GM23248 (cell line): ENCODE data around the gene MPC1. TPM values are rescaled to one million over a fixed set of nuclear protein-coding genes. Genes with fewer than 3 reads are reported as not detected.
A peak's percentile ranks its signal among the peaks of the same experiment; 100 is the strongest.

Source experiments
- DNase-seq: peaks from one replicate; pipeline ENCODE4 v3.0.0-alpha.2; 2015
- H2AFZ ChIP-seq: fragments of 200-600 bp; sonication (generic); 2 replicates; pipeline ENCODE4 v1.6.1; 2016; ENCODE audit warnings: antibody characterized with exemption
- H3F3A ChIP-seq: fragments of 200-600 bp; sonication (generic); 2 replicates; pipeline ENCODE4 v1.6.1; 2016; ENCODE audit warnings: mild to moderate bottlenecking, antibody characterized with exemption, mixed run types; ENCODE audit not compliant: insufficient read depth
- H3K27ac ChIP-seq: fragments of 200-600 bp; sonication (generic); 2 replicates; pipeline ENCODE4 v1.5.1; 2016; ENCODE audit warnings: mild to moderate bottlenecking
- H3K27me3 ChIP-seq: fragments of 200-600 bp; sonication (generic); replicated peaks from 2 replicates; pipeline ENCODE4 v1.6.1; 2016; ENCODE audit warnings: mild to moderate bottlenecking; ENCODE audit not compliant: insufficient read depth
- H3K36me3 ChIP-seq: fragments of 200-600 bp; sonication (generic); 2 replicates; pipeline ENCODE4 v1.6.1; 2016; ENCODE audit warnings: low read depth, mild to moderate bottlenecking
- H3K4me1 ChIP-seq: fragments of 200-600 bp; sonication (generic); 2 replicates; pipeline ENCODE4 v1.6.1; 2016; ENCODE audit warnings: mild to moderate bottlenecking; ENCODE audit not compliant: insufficient read depth
- H3K4me2 ChIP-seq: fragments of 200-600 bp; sonication (generic); one replicate; pipeline ENCODE4 v1.6.1; 2016; ENCODE audit warnings: mild to moderate bottlenecking; ENCODE audit not compliant: unreplicated experiment
- H3K4me3 ChIP-seq: fragments of 200-600 bp; sonication (generic); 2 replicates; pipeline ENCODE4 v1.5.1; 2016; ENCODE audit warnings: mild to moderate bottlenecking
- H3K79me2 ChIP-seq: fragments of 200-600 bp; sonication (generic); 2 replicates; pipeline ENCODE4 v1.6.1; 2016; ENCODE audit warnings: mild to moderate bottlenecking; ENCODE audit not compliant: insufficient read depth
- H3K9ac ChIP-seq: fragments of 200-600 bp; sonication (generic); 2 replicates; pipeline ENCODE4 v1.6.1; 2016; ENCODE audit warnings: mild to moderate bottlenecking
- H3K9me2 ChIP-seq: fragments of 200-600 bp; sonication (generic); 2 replicates; pipeline ENCODE4 v1.6.1; 2016; ENCODE audit warnings: mixed run types, mild to moderate bottlenecking, moderate library complexity; ENCODE audit not compliant: insufficient read depth
- H3K9me3 ChIP-seq: fragments of 200-600 bp; sonication (generic); one replicate; pipeline ENCODE4 v1.6.1; 2017; ENCODE audit warnings: low read depth
- H4K20me1 ChIP-seq: fragments of 200-600 bp; sonication (generic); 2 replicates; pipeline ENCODE4 v1.6.0; 2016; ENCODE audit not compliant: insufficient read depth
- EZH2 ChIP-seq: fragments of 200-600 bp; sonication (generic); IDR thresholded peaks from 2 replicates; pipeline ENCODE4 v1.6.1; 2018; ENCODE audit warnings: antibody characterized with exemption, mild to moderate bottlenecking; ENCODE audit not compliant: insufficient read depth, poor library complexity, severe bottlenecking
- EZH2phosphoT487 ChIP-seq: fragments of 200-600 bp; sonication (generic); IDR thresholded peaks from 2 replicates; pipeline ENCODE4 v1.6.1; 2018; ENCODE audit warnings: antibody characterized with exemption, moderate library complexity, mild to moderate bottlenecking, low read depth; ENCODE audit not compliant: insufficient read depth
- WGBS, 2 experiments: methylation state at CpG; one replicate each; pipeline ENCODE4 v1.1.6; 2015 to 2017; ENCODE audit warnings: low lambda C conversion rate in 2 of 2, low coverage in 1 of 2; ENCODE audit errors: missing lambda C conversion rate in 2 of 2; 5-methylcytosine and 5-hydroxymethylcytosine counted together
- in situ Hi-C: fragments of 300-500 bp; cut with MboI; formaldehyde crosslinking; loops from 2 replicates; pipeline ENCODE4 v1.15.0; 2020
- polyA plus RNA-seq: library from polyadenylated mRNA; unstranded; fragments of >200 nt; fragmentation: Nextera tagmentation; extraction: Ambion mirVana; gene quantifications from 2 replicates; pipeline ENCODE4 v1.2.1, GENCODE V29; 2016
- total RNA-seq: library from RNA; depleted of rRNA; stranded (reverse); fragments of >200 nt; shearing (Covaris generic); gene quantifications from 2 replicates; pipeline ENCODE4 v1.2.3, GENCODE V29; 2014

Gene MPC1
- total and polyA plus RNA-seq, 2 experiments from 2014 or later = 41.9 to 76.2 TPM

GRCh38 chr6:166344240-166344639 lies 38.5 kb downstream of the MPC1 start:
- Histone ChIP-seq H3K9me3 (no peaks in the 10 kb centered on the region), H3K27ac (no peak overlapping the region), H4K20me1 (no peaks in the 10 kb centered on the region), H3K9me2 (no peaks in the 10 kb centered on the region), H3K27me3 (no peaks in the 10 kb centered on the region), H3K36me3 (no peaks in the 10 kb centered on the region), H3K4me3 (no peak overlapping the region), H2AFZ (no peak overlapping the region), H3K4me2 (no peak overlapping the region), H3K9ac (no peak overlapping the region), H3K79me2 (peaks cover 32% of the 10 kb centered on the region), H3K4me1 (no peaks in the 10 kb centered on the region; the same call in 1 of the 2 replicates), H3F3A (no peaks in the 10 kb centered on the region)
- in situ Hi-C loops = no loop called here
- 97 to 99% methylated on average over 8 of the region's 8 CpGs for WGBS, 2 experiments
- no peak for DNase-seq
- TF ChIP-seq EZH2 (no peak), EZH2phosphoT487 (no peak)

- WGBS, 2 experiments = 30 to 39% methylated on average over 3 of the region's 3 CpGs
- H3K9me2 ChIP-seq = no peaks in the 10 kb centered on the region
- DNase-seq = no peak
Measured at GRCh38 chr6:166343150-166343487, 39.6 kb downstream of the MPC1 start.

GRCh38 chr6:166342349-166343149 lies 40.2 kb downstream of the MPC1 start, which contains the start of gene SFT2D1:
Gene SFT2D1, minus strand, starts transcription at chr6:166342545. Its CDS starts 64 bp downstream, at chr6:166342481.
- Histone ChIP-seq H3K4me1 (no peaks in the 10 kb centered on the region; the same call in 1 of the 2 replicates), H3K27me3 (no peaks in the 10 kb centered on the region), H3K4me2 (peak within 1 kb of the TSS; percentile 82), H3K9me3 (no peaks in the 10 kb centered on the region), H3K4me3 (peak within 1 kb of the TSS; percentile 99), H3K9me2 (no peaks in the 10 kb centered on the region), H2AFZ (peak within 1 kb of the TSS; percentile 94), H4K20me1 (no peaks in the 10 kb centered on the region), H3K79me2 (peaks cover 49% of the 10 kb centered on the region), H3K36me3 (no peaks in the 10 kb centered on the region), H3K27ac (peak within 1 kb of the TSS; percentile 30), H3K9ac (peak within 1 kb of the TSS; percentile 91), H3F3A (no peaks in the 10 kb centered on the region)
- in situ Hi-C loops = no loop called here
- WGBS, 2 experiments = 1 to 3% methylated on average over 43 to 55 of the region's 73 CpGs
- TF ChIP-seq EZH2 (no peak), EZH2phosphoT487 (no peak)
- DNase-seq = peak; percentile 90

More at GRCh38 chr6:166343150-166343487, 39.6 kb downstream of the MPC1 start:
- peak overlapping the region; percentile 94 for H2AFZ ChIP-seq
- H3K27ac ChIP-seq = no peak overlapping the region
- peak overlapping the region; percentile 82 for H3K4me2 ChIP-seq
- no peaks in the 10 kb centered on the region for H4K20me1 ChIP-seq
- no peaks in the 10 kb centered on the region for H3K9me3 ChIP-seq
- peak overlapping the region; percentile 91 for H3K9ac ChIP-seq
- H3K36me3 ChIP-seq = no peaks in the 10 kb centered on the region
- TF ChIP-seq EZH2phosphoT487 = no peak
- no peak for TF ChIP-seq EZH2
- no peaks in the 10 kb centered on the region; the same call in 1 of the 2 replicates for H3K4me1 ChIP-seq
- H3F3A ChIP-seq = no peaks in the 10 kb centered on the region
- in situ Hi-C loops = no loop called here
- H3K4me3 ChIP-seq = peak overlapping the region; percentile 99
- H3K27me3 ChIP-seq = no peaks in the 10 kb centered on the region
- H3K79me2 ChIP-seq = peaks cover 44% of the 10 kb centered on the region

GRCh38 chr6:166341977-166342348 lies 40.8 kb downstream of the MPC1 start:
- Histone ChIP-seq H3K4me1 (no peaks in the 10 kb centered on the region; the same call in 1 of the 2 replicates), H3K79me2 (peaks cover 55% of the 10 kb centered on the region), H3K4me3 (peak overlapping the region; percentile 99), H4K20me1 (no peaks in the 10 kb centered on the region), H2AFZ (peak overlapping the region; percentile 94), H3K9ac (peak overlapping the region; percentile 91), H3K27me3 (no peaks in the 10 kb centered on the region), H3K4me2 (peak overlapping the region; percentile 82), H3K36me3 (no peaks in the 10 kb centered on the region), H3K9me3 (no peaks in the 10 kb centered on the region), H3K9me2 (no peaks in the 10 kb centered on the region), H3K27ac (peak overlapping the region; percentile 30), H3F3A (no peaks in the 10 kb centered on the region)
- 1% methylated on average over 15 to 16 of the region's 16 CpGs for WGBS, 2 experiments
- in situ Hi-C loops = no loop called here
- peak; percentile 50 for DNase-seq
- no peak for TF ChIP-seq EZH2
- TF ChIP-seq EZH2phosphoT487 = no peak
